Effector memory CD8-positive, alpha-beta T cell (primary cell): ENCODE results near the gene NDUFB5.
"Not testable (repeated sequence)": the region's sequence is repeated elsewhere in the genome, so short reads cannot be mapped to it uniquely, and the experiment has no call there.

Source experiments
- ATAC-seq: fragments of 150-1000 bp; cut with Tn5 transposase; replicated peaks from 2 replicates; pipeline ENCODE4 v1.10.0; 2021; ENCODE audit warnings: mild to moderate bottlenecking, moderate library complexity
- DNase-seq, 3 experiments: peaks; one replicate each; pipeline ENCODE4 v3.0.0; 2021
- H3K27ac Mint-ChIP-seq, 2 donors: one replicate each; pipeline ENCODE4 v1.8.0; 2022; ENCODE audit warnings: mild to moderate bottlenecking in 2 of 2, mixed read lengths in 2 of 2, moderate library complexity in 2 of 2
- H3K27me3 Mint-ChIP-seq, 2 donors: one replicate each; pipeline ENCODE4 v1.8.0; 2022; ENCODE audit warnings: mixed read lengths in 2 of 2
- H3K36me3 Mint-ChIP-seq: one replicate; pipeline ENCODE4 v1.8.0; 2022; ENCODE audit warnings: mild to moderate bottlenecking, moderate library complexity, mixed read lengths; ENCODE audit not compliant: insufficient read depth
- H3K4me1 Mint-ChIP-seq, 2 donors: one replicate each; pipeline ENCODE4 v1.8.0; 2022; ENCODE audit warnings: low read depth in 2 of 2, mixed read lengths in 2 of 2
- H3K4me3 Mint-ChIP-seq, 2 donors: one replicate each; pipeline ENCODE4 v1.8.0; 2022; ENCODE audit warnings: mild to moderate bottlenecking in 2 of 2, mixed read lengths in 2 of 2, moderate library complexity in 2 of 2
- H3K9me3 Mint-ChIP-seq, 2 donors: one replicate each; pipeline ENCODE4 v1.8.0; 2022; ENCODE audit warnings: mixed read lengths in 2 of 2

The NDUFB5 gene

GRCh38 chr3:179606534-179607085 is 2.0 kb downstream of the NDUFB5 start:
- Mint-ChIP-seq H3K4me3 (peak overlapping the region; percentile 3 to 34), H3K36me3 (peaks cover 23% of the 10 kb centered on the region), H3K27me3 (no peaks in the 10 kb centered on the region), H3K4me1 (peaks cover 22 to 45% of the 10 kb centered on the region in 2 donors), H3K9me3 (no peaks in the 10 kb centered on the region), H3K27ac (no peak overlapping the region)
- DNase-seq, result no peak
- no peak for ATAC-seq

GRCh38 chr3:179608931-179609720 is 4.5 kb downstream of the NDUFB5 start:
- Mint-ChIP-seq H3K27me3 (no peaks in the 10 kb centered on the region), H3K4me3 (peak overlapping the region; percentile 26 to 54), H3K9me3 (no peaks in the 10 kb centered on the region), H3K36me3 (peaks cover 17% of the 10 kb centered on the region), H3K4me1 (peaks cover 21 to 43% of the 10 kb centered on the region in 2 donors), H3K27ac (peak overlapping the region; percentile 8 to 83)
- ATAC-seq, result no peak
- no peak for DNase-seq

GRCh38 chr3:179610066-179610465 is 5.5 kb downstream of the NDUFB5 start:
- H3K36me3 Mint-ChIP-seq, result peaks cover 8% of the 10 kb centered on the region
- H3K27me3 Mint-ChIP-seq, result no peaks in the 10 kb centered on the region
- no peaks in the 10 kb centered on the region for H3K9me3 Mint-ChIP-seq
- H3K4me1 Mint-ChIP-seq, result peaks cover 15 to 34% of the 10 kb centered on the region in 2 donors
- no peak for ATAC-seq
- no peak for DNase-seq
- peak overlapping the region; percentile 8 to 83 for H3K27ac Mint-ChIP-seq
- H3K4me3 Mint-ChIP-seq, result peak overlapping the region in 1 of 2 donors; percentile 37

- ATAC-seq, result no peak
- no peaks in the 10 kb centered on the region for H3K9me3 Mint-ChIP-seq
- peaks cover 5 to 29% of the 10 kb centered on the region in 2 donors for H3K4me1 Mint-ChIP-seq
- peaks cover 14% of the 10 kb centered on the region for H3K36me3 Mint-ChIP-seq
- H3K27me3 Mint-ChIP-seq, result no peaks in the 10 kb centered on the region
- no peak for DNase-seq
- H3K4me3 Mint-ChIP-seq, result no peak overlapping the region
- no peak overlapping the region for H3K27ac Mint-ChIP-seq
Observed at GRCh38 chr3:179613807-179614206, 9.2 kb downstream of the NDUFB5 start.

GRCh38 chr3:179615458-179616173 is 11.0 kb downstream of the NDUFB5 start:
- no peak for ATAC-seq
- peaks cover 0 to 12% of the 10 kb centered on the region in 2 donors for H3K4me1 Mint-ChIP-seq
- H3K27ac Mint-ChIP-seq, result no peak overlapping the region
- no peak overlapping the region for H3K4me3 Mint-ChIP-seq
- H3K9me3 Mint-ChIP-seq, result no peaks in the 10 kb centered on the region
- H3K36me3 Mint-ChIP-seq, result peaks cover 14% of the 10 kb centered on the region
- DNase-seq, result no peak
- no peaks in the 10 kb centered on the region for H3K27me3 Mint-ChIP-seq

GRCh38 chr3:179622023-179622422 is 17.4 kb downstream of the NDUFB5 start:
- Mint-ChIP-seq H3K36me3 (peaks cover 52% of the 10 kb centered on the region), H3K9me3 (no peaks in the 10 kb centered on the region), H3K27me3 (no peaks in the 10 kb centered on the region), H3K27ac (no peak overlapping the region), H3K4me3 (no peak overlapping the region), H3K4me1 (no peaks in the 10 kb centered on the region)
- ATAC-seq (no peak), DNase-seq (no peak)

GRCh38 chr3:179624451-179624850 is 19.9 kb downstream of the NDUFB5 start:
- no peaks in the 10 kb centered on the region for H3K9me3 Mint-ChIP-seq
- no peaks in the 10 kb centered on the region for H3K27me3 Mint-ChIP-seq
- H3K4me3 Mint-ChIP-seq, result no peak overlapping the region
- no peaks in the 10 kb centered on the region for H3K4me1 Mint-ChIP-seq
- H3K36me3 Mint-ChIP-seq, result peaks cover 44% of the 10 kb centered on the region
- no peak overlapping the region for H3K27ac Mint-ChIP-seq
- ATAC-seq, result no peak
- no peak for DNase-seq

- no peak overlapping the region for H3K4me3 Mint-ChIP-seq
- no peak overlapping the region for H3K27ac Mint-ChIP-seq
- H3K36me3 Mint-ChIP-seq, result no peaks in the 10 kb centered on the region
- DNase-seq, result no peak
- H3K4me1 Mint-ChIP-seq, result no peaks in the 10 kb centered on the region
- no peak for ATAC-seq
- no peaks in the 10 kb centered on the region for H3K27me3 Mint-ChIP-seq
- no peaks in the 10 kb centered on the region for H3K9me3 Mint-ChIP-seq
Observed at GRCh38 chr3:179630753-179631451, 26.3 kb downstream of the NDUFB5 start.

- no peaks in the 10 kb centered on the region for H3K36me3 Mint-ChIP-seq
- ATAC-seq (no peak), DNase-seq (no peak)
- H3K27me3 Mint-ChIP-seq, result no peaks in the 10 kb centered on the region
- H3K27ac Mint-ChIP-seq, result no peak overlapping the region
- no peak overlapping the region for H3K4me3 Mint-ChIP-seq
- no peaks in the 10 kb centered on the region for H3K9me3 Mint-ChIP-seq
- no peaks in the 10 kb centered on the region for H3K4me1 Mint-ChIP-seq
Observed at GRCh38 chr3:179640469-179640868, 35.9 kb downstream of the NDUFB5 start.

GRCh38 chr3:179642871-179643270 is 38.3 kb downstream of the NDUFB5 start:
- Mint-ChIP-seq H3K4me3 (no peak overlapping the region), H3K27me3 (no peaks in the 10 kb centered on the region), H3K36me3 (no peaks in the 10 kb centered on the region), H3K4me1 (no peaks in the 10 kb centered on the region), H3K27ac (no peak overlapping the region), H3K9me3 (no peaks in the 10 kb centered on the region)
- DNase-seq (no peak), ATAC-seq (no peak)

- not testable (repeated sequence) for H3K27ac Mint-ChIP-seq, H3K9me3 Mint-ChIP-seq, ATAC-seq, H3K27me3 Mint-ChIP-seq, H3K36me3 Mint-ChIP-seq, DNase-seq, H3K4me1 Mint-ChIP-seq, H3K4me3 Mint-ChIP-seq
Observed at GRCh38 chr3:179643837-179644236, 39.2 kb downstream of the NDUFB5 start.

GRCh38 chr3:179646177-179646576 is 41.6 kb downstream of the NDUFB5 start:
- DNase-seq (no peak), ATAC-seq (no peak)
- Mint-ChIP-seq H3K9me3 (no peaks in the 10 kb centered on the region), H3K27ac (peak overlapping the region in 1 of 2 donors; percentile 5), H3K4me3 (no peak overlapping the region), H3K36me3 (no peaks in the 10 kb centered on the region), H3K27me3 (no peaks in the 10 kb centered on the region), H3K4me1 (peaks cover 0 to 2% of the 10 kb centered on the region in 2 donors)

- Mint-ChIP-seq H3K9me3 (no peaks in the 10 kb centered on the region), H3K4me1 (peaks cover 21 to 33% of the 10 kb centered on the region in 2 donors), H3K27ac (peak overlapping the region in 1 of 2 donors; percentile 83), H3K36me3 (peaks cover 13% of the 10 kb centered on the region), H3K27me3 (no peaks in the 10 kb centered on the region), H3K4me3 (peak overlapping the region; percentile 94 to 95)
- no peak for ATAC-seq
- DNase-seq, result no peak
Observed at GRCh38 chr3:179651687-179652446, 47.3 kb downstream of the NDUFB5 start.
